ENCODE results near the gene METTL5.

- TF ChIP-seq CTCF (IDR thresholded peaks at IDR 0.05; ENCODE audit: insufficient read depth, low read length, poor library complexity, severe bottlenecking), result no peak
- no peak for TF ChIP-seq EZH2phosphoT487 (conservative IDR thresholded peaks at IDR 0.05; ENCODE audit: low read length)
Measured at GRCh38 chr2:169839954-169840746, 15.4 kb upstream of the METTL5 start.
